Measurements from ENCODE around the gene MTHFD2L. TPM values are rescaled to one million over a fixed set of nuclear protein-coding genes. Genes with fewer than 3 reads are reported as not detected.

The MTHFD2L gene
- polyA plus RNA-seq, 3 donors: 4.3 to 7.0 (median 4.8) TPM

DNA sequence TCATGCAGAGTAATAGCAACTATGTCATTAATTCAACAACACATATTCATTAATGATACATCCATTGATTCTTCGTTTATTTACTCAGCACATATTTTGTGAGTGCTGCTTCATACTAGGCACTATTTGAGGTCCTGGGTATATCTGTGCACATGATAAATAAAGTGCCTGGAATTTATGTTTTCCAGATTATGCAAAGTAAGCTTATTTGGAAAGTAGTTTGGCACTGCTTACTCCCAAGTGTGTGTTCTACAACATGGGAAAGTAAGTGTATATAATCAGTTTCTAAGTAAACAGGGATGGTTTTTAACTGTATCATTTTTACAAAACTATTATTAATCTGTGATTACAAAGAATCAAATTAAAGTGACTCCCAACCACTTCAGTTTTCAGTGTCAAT is 133.6 kb downstream of the MTHFD2L start:
- no peak overlapping the region for H3K27ac Mint-ChIP-seq
- no CpG with 5 or more reads among the region's 1 CpG for WGBS (ENCODE audit: insufficient coverage)

DNA sequence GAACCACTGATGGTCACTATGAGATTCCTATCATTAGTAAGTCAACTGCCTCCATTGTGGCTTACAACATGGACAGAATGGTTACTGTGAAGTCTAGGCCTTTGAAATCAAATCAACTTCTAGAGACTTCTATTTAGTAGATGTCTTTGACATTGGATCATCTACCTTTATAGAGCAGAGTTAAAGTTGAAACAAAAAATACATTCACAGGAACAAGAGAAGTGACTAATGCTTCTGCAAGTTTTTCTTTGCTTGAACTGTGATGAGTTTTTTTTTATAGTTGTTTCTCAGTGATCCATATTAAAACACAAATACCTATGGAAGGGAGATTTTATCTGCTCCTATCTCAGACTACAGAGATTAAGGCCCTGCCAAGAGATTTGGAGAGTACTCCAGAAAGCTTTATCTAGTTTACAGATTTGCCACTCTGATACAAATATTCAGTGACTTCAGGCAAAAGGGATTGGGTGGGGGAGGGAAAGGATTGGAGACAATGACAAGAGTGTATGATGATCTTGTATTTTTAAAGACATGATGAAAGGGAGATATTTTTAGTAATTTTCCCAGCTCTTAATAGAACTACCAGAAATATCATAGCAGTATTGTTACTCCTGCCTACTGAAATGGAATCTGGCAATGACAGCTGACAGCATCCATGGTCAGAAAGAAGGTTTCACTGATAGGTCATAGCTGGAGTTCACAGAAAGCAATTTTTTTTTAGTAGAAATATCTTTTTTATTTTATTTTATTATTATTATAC is 134.4 kb downstream of the MTHFD2L start:
- H3K27me3 Mint-ChIP-seq (ENCODE audit: low read depth in 3 of 3): no peaks in the 10 kb centered on the region
- H3K27me3 ChIP-seq (ENCODE audit: control insufficient read depth in 2 of 2, insufficient read depth in 2 of 2, low read length in 2 of 2): no peaks in the 10 kb centered on the region
- no peak overlapping the region for H3K4me2 ChIP-seq (replicated peaks; ENCODE audit: extremely low read depth, low read length, poor library complexity, severe bottlenecking)
- peaks cover 0 to 2% of the 10 kb centered on the region in 2 donors for H3K36me3 Mint-ChIP-seq
- no peaks in the 10 kb centered on the region for H3K4me1 ChIP-seq (ENCODE audit: control insufficient read depth in 1 of 2, insufficient read depth in 2 of 2, low read length in 2 of 2)
- no peaks in the 10 kb centered on the region for H3K9me3 ChIP-seq (replicated peaks in 1 of 2; ENCODE audit: control insufficient read depth in 1 of 2, insufficient read depth in 1 of 2, low read length in 2 of 2)
- no peak overlapping the region for H3K4me3 Mint-ChIP-seq
- H3K9me3 Mint-ChIP-seq: peaks cover 0 to 2% (median 0%) of the 10 kb centered on the region in 7 donors
- no peaks in the 10 kb centered on the region for H3K36me3 ChIP-seq (replicated peaks in 1 of 2; ENCODE audit: control insufficient read depth in 1 of 2, insufficient read depth in 2 of 2, low read length in 2 of 2)
- H3K9ac ChIP-seq (ENCODE audit: insufficient read depth, low read length, poor library complexity, severe bottlenecking): no peak overlapping the region
- intact Hi-C loops (cut with micrococcal nuclease): no loop called here
- no peak overlapping the region for H2AFZ ChIP-seq (ENCODE audit: insufficient read depth, low read depth, low read length, poor library complexity, severe bottlenecking)
- no peak overlapping the region for H3K27ac ChIP-seq (ENCODE audit: low read depth in 1 of 2, low read length in 2 of 2)
- H3K4me3 ChIP-seq (replicated peaks in 1 of 3; ENCODE audit: low read depth in 2 of 3, low read length in 3 of 3): no peak overlapping the region
- H3K79me2 ChIP-seq (ENCODE audit: insufficient read depth, low read length): no peaks in the 10 kb centered on the region
- H3K27ac Mint-ChIP-seq: no peak overlapping the region
- H4K20me1 ChIP-seq (ENCODE audit: insufficient read depth, low read length): no peaks in the 10 kb centered on the region
- no peaks in the 10 kb centered on the region for H3K4me1 Mint-ChIP-seq
- no peak for DNase-seq
- TF ChIP-seq, protein P1, sequence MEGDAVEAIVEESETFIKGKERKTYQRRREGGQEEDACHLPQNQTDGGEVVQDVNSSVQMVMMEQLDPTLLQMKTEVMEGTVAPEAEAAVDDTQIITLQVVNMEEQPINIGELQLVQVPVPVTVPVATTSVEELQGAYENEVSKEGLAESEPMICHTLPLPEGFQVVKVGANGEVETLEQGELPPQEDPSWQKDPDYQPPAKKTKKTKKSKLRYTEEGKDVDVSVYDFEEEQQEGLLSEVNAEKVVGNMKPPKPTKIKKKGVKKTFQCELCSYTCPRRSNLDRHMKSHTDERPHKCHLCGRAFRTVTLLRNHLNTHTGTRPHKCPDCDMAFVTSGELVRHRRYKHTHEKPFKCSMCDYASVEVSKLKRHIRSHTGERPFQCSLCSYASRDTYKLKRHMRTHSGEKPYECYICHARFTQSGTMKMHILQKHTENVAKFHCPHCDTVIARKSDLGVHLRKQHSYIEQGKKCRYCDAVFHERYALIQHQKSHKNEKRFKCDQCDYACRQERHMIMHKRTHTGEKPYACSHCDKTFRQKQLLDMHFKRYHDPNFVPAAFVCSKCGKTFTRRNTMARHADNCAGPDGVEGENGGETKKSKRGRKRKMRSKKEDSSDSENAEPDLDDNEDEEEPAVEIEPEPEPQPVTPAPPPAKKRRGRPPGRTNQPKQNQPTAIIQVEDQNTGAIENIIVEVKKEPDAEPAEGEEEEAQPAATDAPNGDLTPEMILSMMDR (IDR thresholded peaks at IDR 0.05): no peak

More for the DNA sequence above, 133.6 kb downstream of the MTHFD2L start:
- DNase-seq: no peak
- H3K27ac ChIP-seq (ENCODE audit: low read depth in 1 of 2, low read length in 2 of 2): no peak overlapping the region
- no peak overlapping the region for H3K9ac ChIP-seq (ENCODE audit: insufficient read depth, low read length, poor library complexity, severe bottlenecking)
- H3K4me1 ChIP-seq (ENCODE audit: control insufficient read depth in 1 of 2, insufficient read depth in 2 of 2, low read length in 2 of 2): no peaks in the 10 kb centered on the region
- no peaks in the 10 kb centered on the region for H3K27me3 Mint-ChIP-seq (ENCODE audit: low read depth in 3 of 3)
- peaks cover 0 to 2% of the 10 kb centered on the region in 2 donors for H3K36me3 Mint-ChIP-seq
- H3K36me3 ChIP-seq (replicated peaks in 1 of 2; ENCODE audit: control insufficient read depth in 1 of 2, insufficient read depth in 2 of 2, low read length in 2 of 2): no peaks in the 10 kb centered on the region
- H3K4me2 ChIP-seq (replicated peaks; ENCODE audit: extremely low read depth, low read length, poor library complexity, severe bottlenecking): no peak overlapping the region
- no peak overlapping the region for H3K4me3 Mint-ChIP-seq
- H3K4me3 ChIP-seq (replicated peaks in 1 of 3; ENCODE audit: low read depth in 2 of 3, low read length in 3 of 3): no peak overlapping the region
- no peaks in the 10 kb centered on the region for H3K4me1 Mint-ChIP-seq
- peaks cover 0 to 2% (median 0%) of the 10 kb centered on the region in 7 donors for H3K9me3 Mint-ChIP-seq
- intact Hi-C loops (cut with micrococcal nuclease): no loop called here
- TF ChIP-seq, protein P1 (IDR thresholded peaks at IDR 0.05): no peak
- H3K27me3 ChIP-seq (ENCODE audit: control insufficient read depth in 2 of 2, insufficient read depth in 2 of 2, low read length in 2 of 2): no peaks in the 10 kb centered on the region
- H2AFZ ChIP-seq (ENCODE audit: insufficient read depth, low read depth, low read length, poor library complexity, severe bottlenecking): no peak overlapping the region
- H3K79me2 ChIP-seq (ENCODE audit: insufficient read depth, low read length): no peaks in the 10 kb centered on the region
- H3K9me3 ChIP-seq (replicated peaks in 1 of 2; ENCODE audit: control insufficient read depth in 1 of 2, insufficient read depth in 1 of 2, low read length in 2 of 2): no peaks in the 10 kb centered on the region
- H4K20me1 ChIP-seq (ENCODE audit: insufficient read depth, low read length): no peaks in the 10 kb centered on the region

Measured in CD14-positive monocyte (primary cell).